Mesenchymal stem cell (in vitro differentiated cells and primary cell): Measurements from ENCODE around the gene TMEM117.
A peak's percentile ranks its signal among the peaks of the same experiment; 100 is the strongest.

Experiments used
- DNase-seq: peaks from one replicate; pipeline ENCODE4 v3.0.0-alpha.2; 2013
- H2AFZ ChIP-seq: one replicate; pipeline ENCODE4 v1.6.1; 2013; ENCODE audit warnings: low read depth, mild to moderate bottlenecking, control low read depth, inconsistent platforms, low read length, moderate library complexity
- H2AK5ac ChIP-seq: 2 replicates; pipeline ENCODE4 v1.6.1; 2013; ENCODE audit warnings: low read length, moderate library complexity, mild to moderate bottlenecking, inconsistent platforms; ENCODE audit not compliant: severe bottlenecking
- H2BK120ac ChIP-seq: one replicate; pipeline ENCODE4 v1.6.1; 2013; ENCODE audit warnings: low read depth, mild to moderate bottlenecking, inconsistent platforms, low read length, moderate library complexity
- H2BK12ac ChIP-seq, 2 experiments: one replicate each; pipeline ENCODE4 v1.6.1; 2013; ENCODE audit warnings: inconsistent platforms in 2 of 2, low read length in 2 of 2, mild to moderate bottlenecking in 2 of 2, moderate library complexity in 2 of 2, control low read depth in 1 of 2
- H2BK15ac ChIP-seq: one replicate; pipeline ENCODE4 v1.6.1; 2013; ENCODE audit warnings: mild to moderate bottlenecking, low read depth, inconsistent platforms; ENCODE audit not compliant: poor library complexity, severe bottlenecking
- H2BK5ac ChIP-seq: 2 replicates; pipeline ENCODE4 v1.6.1; 2013; ENCODE audit warnings: low read depth, mild to moderate bottlenecking, low read length, control low read depth, inconsistent platforms; ENCODE audit not compliant: poor library complexity, severe bottlenecking
- H3K14ac ChIP-seq, 2 experiments: one replicate each; pipeline ENCODE4 v1.6.1; 2013; ENCODE audit warnings: inconsistent platforms in 2 of 2, low read length in 2 of 2, control low read depth in 1 of 2, mild to moderate bottlenecking in 1 of 2, moderate library complexity in 1 of 2
- H3K18ac ChIP-seq, 2 experiments: one replicate each; pipeline ENCODE4 v1.6.1; 2013; ENCODE audit warnings: inconsistent platforms in 2 of 2, low read length in 2 of 2, control low read depth in 1 of 2, low read depth in 1 of 2, mild to moderate bottlenecking in 1 of 2
- H3K23ac ChIP-seq, 2 experiments: one replicate each; pipeline ENCODE4 v1.6.1; 2013; ENCODE audit warnings: inconsistent platforms in 2 of 2, low read length in 2 of 2, mild to moderate bottlenecking in 2 of 2, moderate library complexity in 2 of 2, control low read depth in 1 of 2
- H3K27ac ChIP-seq: 2 replicates; pipeline ENCODE4 v1.5.1; 2013; ENCODE audit warnings: mild to moderate bottlenecking, moderate library complexity, low read length, control low read depth, inconsistent platforms; ENCODE audit not compliant: poor library complexity, severe bottlenecking
- H3K27me3 ChIP-seq, 2 experiments: 2 replicates each; pipeline versions ENCODE4 v1.6.1 to v1.7.0; 2013; ENCODE audit warnings: low read length in 2 of 2, mild to moderate bottlenecking in 2 of 2, moderate library complexity in 2 of 2, control low read depth in 1 of 2, inconsistent platforms in 1 of 2; ENCODE audit not compliant: control insufficient read depth in 1 of 2, insufficient read depth in 1 of 2
- H3K36me3 ChIP-seq, 2 experiments: 2 replicates each; pipeline versions ENCODE4 v1.6.1 to v1.7.0; 2013; ENCODE audit warnings: low read length in 2 of 2, control low read depth in 1 of 2, inconsistent platforms in 1 of 2, low read depth in 1 of 2, mild to moderate bottlenecking in 1 of 2; ENCODE audit not compliant: insufficient read depth in 2 of 2, control insufficient read depth in 1 of 2
- H3K4ac ChIP-seq, 2 experiments: one replicate each; pipeline ENCODE4 v1.6.1; 2013; ENCODE audit warnings: inconsistent platforms in 2 of 2, low read length in 2 of 2, mild to moderate bottlenecking in 2 of 2, moderate library complexity in 2 of 2, control low read depth in 1 of 2, low read depth in 1 of 2
- H3K4me1 ChIP-seq: 2 replicates; pipeline ENCODE4 v1.6.1; 2013; ENCODE audit warnings: low read depth, low read length, control low read depth; ENCODE audit not compliant: control insufficient read depth, insufficient read depth
- H3K4me2 ChIP-seq: 2 replicates; pipeline ENCODE4 v1.6.1; 2013; ENCODE audit warnings: low read length, mild to moderate bottlenecking, inconsistent platforms; ENCODE audit not compliant: poor library complexity, severe bottlenecking
- H3K4me3 ChIP-seq, 2 experiments: 2 replicates each; pipeline versions ENCODE4 v1.5.1 to v1.7.0; 2013; ENCODE audit warnings: low read length in 2 of 2, mild to moderate bottlenecking in 2 of 2, control low read depth in 1 of 2, low read depth in 1 of 2; ENCODE audit not compliant: insufficient read depth in 1 of 2
- H3K79me1 ChIP-seq: replicated peaks from 2 replicates; pipeline ENCODE4 v1.6.1; 2013; ENCODE audit warnings: mild to moderate bottlenecking, control low read depth, low read length, inconsistent platforms; ENCODE audit not compliant: poor library complexity, severe bottlenecking
- H3K9ac ChIP-seq: 2 replicates; pipeline ENCODE4 v1.7.0; 2013; ENCODE audit warnings: mild to moderate bottlenecking, low read length, moderate library complexity
- H3K9me3 ChIP-seq: 2 replicates; pipeline ENCODE4 v1.7.0; 2013; ENCODE audit warnings: mild to moderate bottlenecking, low read length; ENCODE audit not compliant: control insufficient read depth
- H4K8ac ChIP-seq: one replicate; pipeline ENCODE4 v1.6.1; 2013; ENCODE audit warnings: inconsistent platforms, mild to moderate bottlenecking, low read length, moderate library complexity
- H4K91ac ChIP-seq: one replicate; pipeline ENCODE4 v1.6.1; 2013; ENCODE audit warnings: mild to moderate bottlenecking, low read length, inconsistent platforms
- WGBS: methylation state at CpG from one replicate; pipeline ENCODE4 v1.1.7; 2013; ENCODE audit warnings: mixed read lengths; 5-methylcytosine and 5-hydroxymethylcytosine counted together

TMEM117 gene

DNA sequence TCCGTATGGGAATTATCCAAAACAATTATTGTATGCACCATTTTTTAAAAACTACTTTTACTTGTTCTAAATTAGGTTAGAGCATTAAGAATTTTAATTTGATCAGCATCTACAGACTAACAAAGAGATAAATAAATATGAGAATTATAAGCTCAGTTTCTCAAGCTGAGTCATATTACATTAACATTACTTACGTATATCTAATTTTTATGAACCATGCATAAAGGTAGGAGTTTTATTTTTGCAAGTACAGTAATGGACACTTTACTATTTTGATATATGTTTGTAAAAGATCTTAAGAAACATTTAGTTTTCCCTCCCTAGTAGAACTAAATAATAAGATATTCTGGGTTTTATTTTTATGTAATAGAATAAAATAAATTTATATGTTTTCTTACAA, 410.1 kb downstream of the TMEM117 start:
- Histone ChIP-seq H3K79me1 (no peaks in the 10 kb centered on the region), H3K4me3 (no peak overlapping the region), H3K4me1 (no peaks in the 10 kb centered on the region), H3K27me3 (no peaks in the 10 kb centered on the region), H2BK5ac (no peak overlapping the region), H4K8ac (no peak overlapping the region), H3K9me3 (no peaks in the 10 kb centered on the region), H4K91ac (no peak overlapping the region), H3K4ac (no peak overlapping the region), H3K18ac (no peak overlapping the region), H3K4me2 (no peak overlapping the region), H3K27ac (no peak overlapping the region), H3K9ac (no peak overlapping the region), H2AFZ (no peak overlapping the region), H3K23ac (no peak overlapping the region), H2AK5ac (no peak overlapping the region), H3K36me3 (no peaks in the 10 kb centered on the region), H2BK15ac (no peak overlapping the region), H2BK120ac (no peak overlapping the region), H2BK12ac (no peak overlapping the region), H3K14ac (no peak overlapping the region)
- no peak for DNase-seq
- no CpG with 5 or more reads among the region's 2 CpGs for WGBS

GRCh38 chr12:44246482-44247105, 410.7 kb downstream of the TMEM117 start:
- Histone ChIP-seq H3K4me1 (no peaks in the 10 kb centered on the region), H3K9me3 (no peaks in the 10 kb centered on the region), H3K27me3 (no peaks in the 10 kb centered on the region), H3K9ac (no peak overlapping the region), H4K91ac (no peak overlapping the region), H3K36me3 (no peaks in the 10 kb centered on the region), H2BK120ac (no peak overlapping the region), H3K4me3 (no peak overlapping the region), H3K27ac (no peak overlapping the region), H3K79me1 (no peaks in the 10 kb centered on the region), H3K4ac (no peak overlapping the region), H2AFZ (no peak overlapping the region), H2AK5ac (no peak overlapping the region), H3K23ac (no peak overlapping the region), H3K14ac (no peak overlapping the region), H4K8ac (no peak overlapping the region), H2BK15ac (no peak overlapping the region), H3K18ac (no peak overlapping the region), H2BK5ac (no peak overlapping the region), H3K4me2 (no peak overlapping the region), H2BK12ac (no peak overlapping the region)
- WGBS = 44% methylated on average over 3 of the region's 3 CpGs
- DNase-seq = peak; percentile 1

- no peak overlapping the region for H2BK15ac ChIP-seq
- no peaks in the 10 kb centered on the region for H3K36me3 ChIP-seq
- H3K18ac ChIP-seq = peak overlapping the region in 1 of 2 experiments; percentile 30
- H3K4me2 ChIP-seq = no peak overlapping the region
- H3K23ac ChIP-seq = no peak overlapping the region
- H2AK5ac ChIP-seq = no peak overlapping the region
- no peak overlapping the region for H4K8ac ChIP-seq
- H4K91ac ChIP-seq = no peak overlapping the region
- no peaks in the 10 kb centered on the region for H3K4me1 ChIP-seq
- no peaks in the 10 kb centered on the region for H3K9me3 ChIP-seq
- H3K79me1 ChIP-seq = no peaks in the 10 kb centered on the region
- no peak overlapping the region for H2BK5ac ChIP-seq
- H2BK120ac ChIP-seq = no peak overlapping the region
- H3K9ac ChIP-seq = no peak overlapping the region
- no peak overlapping the region for H3K4ac ChIP-seq
- no peak overlapping the region for H3K4me3 ChIP-seq
- no peak overlapping the region for H3K27ac ChIP-seq
- no peak overlapping the region for H2AFZ ChIP-seq
- H3K27me3 ChIP-seq = no peaks in the 10 kb centered on the region
- H3K14ac ChIP-seq = peak overlapping the region in 1 of 2 experiments; percentile 36
- 90% methylated on average over 4 of the region's 4 CpGs for WGBS
- no peak for DNase-seq
- H2BK12ac ChIP-seq = no peak overlapping the region
These were observed 411.7 kb downstream of the TMEM117 start for GRCh38 chr12:44247588-44247987.

GRCh38 chr12:44248436-44248835, 412.6 kb downstream of the TMEM117 start:
- no peak overlapping the region for H3K4me3 ChIP-seq
- H2AFZ ChIP-seq = no peak overlapping the region
- no peak overlapping the region for H3K23ac ChIP-seq
- WGBS = 96% methylated on average over 4 of the region's 4 CpGs
- no peak overlapping the region for H3K4ac ChIP-seq
- no peak overlapping the region for H3K18ac ChIP-seq
- no peaks in the 10 kb centered on the region for H3K79me1 ChIP-seq
- no peak overlapping the region for H3K27ac ChIP-seq
- no peak overlapping the region for H2BK12ac ChIP-seq
- H3K36me3 ChIP-seq = no peaks in the 10 kb centered on the region
- no peak overlapping the region for H3K9ac ChIP-seq
- H2BK5ac ChIP-seq = no peak overlapping the region
- H3K14ac ChIP-seq = no peak overlapping the region
- no peaks in the 10 kb centered on the region for H3K27me3 ChIP-seq
- H3K4me1 ChIP-seq = no peaks in the 10 kb centered on the region
- no peaks in the 10 kb centered on the region for H3K9me3 ChIP-seq
- H3K4me2 ChIP-seq = no peak overlapping the region
- H2BK120ac ChIP-seq = no peak overlapping the region
- H4K91ac ChIP-seq = peak overlapping the region; percentile 27
- H4K8ac ChIP-seq = no peak overlapping the region
- no peak for DNase-seq
- H2AK5ac ChIP-seq = no peak overlapping the region
- no peak overlapping the region for H2BK15ac ChIP-seq
